Measurements from ENCODE around the gene CNNM2. TPM values are rescaled to one million over a fixed set of nuclear protein-coding genes. Genes with fewer than 3 reads are reported as not detected.

CNNM2 gene
- total and polyA plus RNA-seq, 8 donors, result 2.0 to 8.9 (median 5.9) TPM

DNA sequence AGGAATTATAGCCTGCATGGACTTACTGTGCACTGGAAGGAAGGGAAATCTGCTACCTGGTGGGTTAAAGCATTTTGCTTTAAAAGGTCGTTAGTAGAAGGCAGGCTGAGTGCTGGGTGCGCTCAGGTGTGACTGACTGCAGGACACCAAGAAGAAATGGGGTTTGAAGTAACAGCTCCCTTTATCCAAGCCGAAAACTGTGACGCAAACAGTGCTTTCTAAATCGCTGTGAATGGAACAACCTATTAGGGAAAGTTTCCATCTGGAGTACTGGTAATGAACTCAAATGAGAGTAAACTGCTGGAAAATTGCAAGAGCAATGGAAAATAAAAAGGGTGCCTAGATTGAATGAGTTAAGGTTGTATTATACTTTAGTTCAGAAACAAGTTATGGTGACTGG, 95.3 kb downstream of the CNNM2 start:
- Histone ChIP-seq H3K36me3 (no peaks in the 10 kb centered on the region), H3K27ac (no peak overlapping the region), H3K9me3 (no peaks in the 10 kb centered on the region), H3K4me3 (no peak overlapping the region), H3K27me3 (no peaks in the 10 kb centered on the region), H3K4me1 (no peaks in the 10 kb centered on the region)
- TF ChIP-seq, protein P1, sequence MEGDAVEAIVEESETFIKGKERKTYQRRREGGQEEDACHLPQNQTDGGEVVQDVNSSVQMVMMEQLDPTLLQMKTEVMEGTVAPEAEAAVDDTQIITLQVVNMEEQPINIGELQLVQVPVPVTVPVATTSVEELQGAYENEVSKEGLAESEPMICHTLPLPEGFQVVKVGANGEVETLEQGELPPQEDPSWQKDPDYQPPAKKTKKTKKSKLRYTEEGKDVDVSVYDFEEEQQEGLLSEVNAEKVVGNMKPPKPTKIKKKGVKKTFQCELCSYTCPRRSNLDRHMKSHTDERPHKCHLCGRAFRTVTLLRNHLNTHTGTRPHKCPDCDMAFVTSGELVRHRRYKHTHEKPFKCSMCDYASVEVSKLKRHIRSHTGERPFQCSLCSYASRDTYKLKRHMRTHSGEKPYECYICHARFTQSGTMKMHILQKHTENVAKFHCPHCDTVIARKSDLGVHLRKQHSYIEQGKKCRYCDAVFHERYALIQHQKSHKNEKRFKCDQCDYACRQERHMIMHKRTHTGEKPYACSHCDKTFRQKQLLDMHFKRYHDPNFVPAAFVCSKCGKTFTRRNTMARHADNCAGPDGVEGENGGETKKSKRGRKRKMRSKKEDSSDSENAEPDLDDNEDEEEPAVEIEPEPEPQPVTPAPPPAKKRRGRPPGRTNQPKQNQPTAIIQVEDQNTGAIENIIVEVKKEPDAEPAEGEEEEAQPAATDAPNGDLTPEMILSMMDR (IDR thresholded peaks at IDR 0.05), result no peak
- peak in 1 of 4 donors; percentile 46 for ATAC-seq
- no peak for FAIRE-seq
- WGBS, 2 donors, result 81 to 83% methylated on average over 5 of the region's 5 CpGs
- intact Hi-C loops (cut with DNase I), result no loop called here
- DNase-seq, result no peak

DNA sequence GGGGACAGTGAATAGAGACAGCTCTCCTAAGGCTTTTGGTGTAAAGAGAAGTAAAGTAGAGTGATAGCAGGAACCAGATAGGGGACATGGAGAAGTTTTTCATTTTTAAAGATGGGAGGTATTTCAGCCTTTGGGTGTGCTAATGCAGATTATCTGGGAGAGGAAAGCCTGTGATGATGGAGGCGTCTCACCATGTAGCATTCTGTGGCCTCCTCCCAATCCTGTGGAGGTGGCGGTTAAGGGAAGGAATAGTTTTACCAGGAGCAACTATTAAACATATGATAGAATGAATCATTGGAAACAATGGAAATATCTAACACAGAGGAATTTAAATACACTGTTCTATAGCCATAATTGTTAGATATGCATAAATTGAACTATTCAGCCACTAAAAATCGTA, 101.3 kb downstream of the CNNM2 start:
- TF ChIP-seq, protein P1 (IDR thresholded peaks at IDR 0.05), result no peak
- intact Hi-C loops (cut with DNase I), result no loop called here
- no peak overlapping the region for H3K4me3 ChIP-seq
- H3K4me1 ChIP-seq, result no peaks in the 10 kb centered on the region
- H3K9me3 ChIP-seq, result no peaks in the 10 kb centered on the region
- FAIRE-seq, result no peak
- no peaks in the 10 kb centered on the region for H3K27me3 ChIP-seq
- WGBS, 2 donors, result 98 to 100% methylated on average over 3 of the region's 3 CpGs
- ATAC-seq, result no peak
- H3K27ac ChIP-seq, result no peak overlapping the region
- no peak for DNase-seq
- no peaks in the 10 kb centered on the region for H3K36me3 ChIP-seq

DNA sequence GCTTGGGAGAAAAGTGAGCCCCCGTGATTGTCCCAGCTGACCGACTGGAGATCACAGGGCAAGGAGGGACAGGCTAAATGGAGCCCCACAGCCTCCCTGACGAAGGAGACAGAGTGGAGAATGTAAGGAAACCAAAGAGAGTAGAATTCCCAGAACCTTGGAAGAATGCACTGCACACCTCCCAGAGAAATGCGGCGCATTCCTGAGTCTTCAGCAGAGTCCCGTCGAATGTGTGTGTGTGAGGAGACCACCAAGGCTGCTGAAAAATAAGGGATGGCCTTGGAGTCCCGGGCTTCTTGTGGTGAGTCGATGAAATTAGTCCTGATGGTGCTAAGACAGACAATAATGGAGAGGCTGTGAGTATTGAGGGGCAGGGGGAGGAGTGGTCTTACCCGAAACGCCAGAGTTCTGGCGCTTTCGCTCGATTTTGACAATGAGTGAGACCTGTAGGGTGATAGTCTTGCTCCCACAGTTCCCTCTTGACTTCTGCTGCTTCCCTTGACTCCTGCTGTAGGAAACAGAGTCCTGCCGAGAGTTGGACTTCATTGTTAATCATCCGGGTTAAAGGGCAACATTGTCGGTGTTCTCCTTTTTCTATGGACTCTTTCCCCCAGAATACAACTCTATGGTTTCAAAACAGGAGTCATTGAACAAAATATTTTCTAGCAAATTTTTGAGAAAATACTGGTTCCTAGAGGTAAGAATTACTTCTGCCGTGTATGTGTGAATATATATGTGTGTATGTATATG, 103.2 kb downstream of the CNNM2 start:
- TF ChIP-seq, protein P1 (IDR thresholded peaks at IDR 0.05), result no peak
- no peaks in the 10 kb centered on the region for H3K9me3 ChIP-seq
- H3K27me3 ChIP-seq, result no peaks in the 10 kb centered on the region
- WGBS, 2 donors, result 90% methylated on average over 18 of the region's 18 CpGs
- H3K4me3 ChIP-seq, result no peak overlapping the region
- DNase-seq (no peak), FAIRE-seq (no peak), ATAC-seq (no peak)
- no peak overlapping the region for H3K27ac ChIP-seq
- intact Hi-C loops (cut with DNase I), result no loop called here
- H3K4me1 ChIP-seq, result no peaks in the 10 kb centered on the region
- no peaks in the 10 kb centered on the region for H3K36me3 ChIP-seq

DNA sequence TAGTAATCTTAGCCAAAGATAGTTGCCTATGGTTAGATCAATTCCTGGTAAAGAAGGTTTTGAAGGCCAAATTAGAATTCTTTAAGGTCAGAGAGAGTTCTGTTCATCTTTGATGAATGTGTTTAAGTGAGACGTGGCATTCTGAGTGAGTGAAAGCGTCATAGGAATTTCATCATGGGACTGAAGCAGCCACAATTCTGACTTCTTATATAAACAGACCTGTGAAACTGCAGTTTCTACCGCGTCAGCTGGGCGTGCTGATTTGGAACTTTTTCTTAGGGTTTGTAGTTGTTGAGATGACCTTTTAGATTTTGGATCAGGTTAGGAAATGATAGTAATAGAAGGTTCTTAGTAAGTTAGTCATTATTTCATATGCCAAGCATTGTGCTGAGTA, 103.8 kb downstream of the CNNM2 start:
- Histone ChIP-seq H3K4me3 (no peak overlapping the region), H3K4me1 (no peaks in the 10 kb centered on the region), H3K36me3 (no peaks in the 10 kb centered on the region), H3K27me3 (no peaks in the 10 kb centered on the region), H3K9me3 (no peaks in the 10 kb centered on the region), H3K27ac (no peak overlapping the region)
- peak in 1 of 6 donors; percentile 10 for DNase-seq
- intact Hi-C loops (cut with DNase I), result no loop called here
- TF ChIP-seq, protein P1 (IDR thresholded peaks at IDR 0.05), result no peak
- peak in 2 of 4 donors; percentile 53 to 58 for ATAC-seq
- no peak for FAIRE-seq
- WGBS, 2 donors, result 47 to 63% methylated on average over 5 of the region's 5 CpGs

DNA sequence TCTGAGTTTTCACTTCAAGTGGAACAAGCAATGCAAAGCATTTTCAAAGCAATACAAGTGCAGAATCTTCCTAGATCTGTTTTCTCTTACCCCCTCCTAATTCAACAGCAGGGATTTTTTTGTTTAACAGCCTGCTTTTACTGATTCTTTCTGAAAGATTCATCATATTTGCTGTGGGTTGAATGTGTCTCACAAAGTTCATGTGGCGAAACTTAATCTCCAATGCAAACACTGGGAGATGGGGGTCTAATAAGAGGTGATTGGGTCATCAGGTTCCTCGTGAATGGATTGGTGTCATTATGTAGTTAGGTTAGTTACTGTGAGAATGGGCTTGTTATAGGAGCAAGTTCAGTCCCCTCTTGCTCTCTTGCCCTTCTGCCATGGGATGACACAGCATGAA, 107.6 kb downstream of the CNNM2 start:
- DNase-seq, result no peak
- Histone ChIP-seq H3K27ac (no peak overlapping the region), H3K9me3 (no peaks in the 10 kb centered on the region), H3K4me1 (no peaks in the 10 kb centered on the region), H3K4me3 (no peak overlapping the region), H3K27me3 (no peaks in the 10 kb centered on the region), H3K36me3 (no peaks in the 10 kb centered on the region)
- no peak for ATAC-seq
- WGBS, 2 donors, result 87 to 96% methylated on average over 2 of the region's 2 CpGs
- no peak for FAIRE-seq
- TF ChIP-seq, protein P1 (IDR thresholded peaks at IDR 0.05), result no peak
- intact Hi-C loops (cut with DNase I), result no loop called here

Measured in pancreas (tissue), 10 donors.